ENCODE measurements around the gene RELN. TPM values are rescaled to one million over a fixed set of nuclear protein-coding genes. Genes with fewer than 3 reads are reported as not detected.

Gene RELN
- total RNA-seq, 1 experiment from 2014 or later: 0.20 TPM

DNA sequence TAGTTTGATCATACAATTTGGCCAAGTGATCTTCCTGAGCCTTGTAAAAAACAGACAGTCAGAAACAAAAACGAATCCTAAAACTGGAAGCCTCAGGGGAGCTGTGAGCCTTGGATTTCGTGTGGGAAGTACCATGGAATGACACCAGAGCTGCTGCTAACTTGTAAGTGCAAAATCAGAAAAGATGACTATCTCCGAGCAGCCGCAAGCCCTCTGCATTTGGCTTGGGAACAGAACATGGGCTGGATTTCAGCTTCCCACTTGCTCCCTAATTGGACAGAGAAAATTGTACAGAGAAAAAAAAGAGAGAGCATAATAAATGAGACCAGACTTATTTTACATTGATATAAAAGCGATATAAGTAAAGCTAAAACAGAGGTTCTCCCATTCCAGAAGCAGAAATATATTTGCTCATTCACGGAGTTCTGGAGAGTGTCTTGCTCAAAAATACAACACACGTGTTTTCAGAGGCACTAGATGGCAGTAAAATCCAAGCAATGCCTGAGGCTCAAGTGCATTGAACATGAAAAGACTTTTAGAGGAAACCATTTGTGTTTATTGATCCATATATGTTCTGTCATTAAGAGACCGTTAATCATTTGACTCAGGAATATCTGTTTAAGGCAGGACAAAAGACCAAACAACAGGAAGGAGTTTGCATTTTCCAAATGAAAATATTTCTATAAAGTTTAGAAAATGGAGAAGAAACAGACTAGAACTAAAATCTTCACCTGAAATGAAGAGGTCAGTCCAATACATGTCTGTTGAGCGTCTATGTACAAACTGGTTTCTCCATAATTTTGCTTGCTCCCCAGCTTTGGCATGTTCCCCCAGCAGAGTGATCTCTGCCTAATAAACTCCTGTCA, 465.2 kb downstream of the RELN start:
- H3K27ac Mint-ChIP-seq: no peak overlapping the region
- CTCF ChIA-PET: no interaction called here
- no peak overlapping the region for H3K4me3 Mint-ChIP-seq
- no peaks in the 10 kb centered on the region for H3K9me3 Mint-ChIP-seq
- H3K27me3 Mint-ChIP-seq (ENCODE audit: low read depth): no peaks in the 10 kb centered on the region
- no peaks in the 10 kb centered on the region for H3K36me3 Mint-ChIP-seq
- TF ChIP-seq SMAD3 (CRISPR knock-in tag; IDR thresholded peaks at IDR 0.05; ENCODE audit: borderline replicate concordance) (no peak), RORB (CRISPR knock-in tag; IDR thresholded peaks at IDR 0.05) (no peak), MXD4 (CRISPR knock-in tag; IDR thresholded peaks at IDR 0.05; ENCODE audit: borderline replicate concordance) (no peak), IRF2 (CRISPR knock-in tag; IDR thresholded peaks at IDR 0.05; ENCODE audit: borderline replicate concordance, low read depth) (no peak), ZNF232 (CRISPR knock-in tag; IDR thresholded peaks at IDR 0.05) (no peak), ZNF416 (CRISPR knock-in tag; IDR thresholded peaks at IDR 0.05) (no peak), TP53 (CRISPR knock-in tag; IDR thresholded peaks at IDR 0.05) (no peak), OVOL2 (CRISPR knock-in tag; IDR thresholded peaks at IDR 0.05; ENCODE audit: borderline replicate concordance) (no peak)
- TF ChIP-seq, protein P1, sequence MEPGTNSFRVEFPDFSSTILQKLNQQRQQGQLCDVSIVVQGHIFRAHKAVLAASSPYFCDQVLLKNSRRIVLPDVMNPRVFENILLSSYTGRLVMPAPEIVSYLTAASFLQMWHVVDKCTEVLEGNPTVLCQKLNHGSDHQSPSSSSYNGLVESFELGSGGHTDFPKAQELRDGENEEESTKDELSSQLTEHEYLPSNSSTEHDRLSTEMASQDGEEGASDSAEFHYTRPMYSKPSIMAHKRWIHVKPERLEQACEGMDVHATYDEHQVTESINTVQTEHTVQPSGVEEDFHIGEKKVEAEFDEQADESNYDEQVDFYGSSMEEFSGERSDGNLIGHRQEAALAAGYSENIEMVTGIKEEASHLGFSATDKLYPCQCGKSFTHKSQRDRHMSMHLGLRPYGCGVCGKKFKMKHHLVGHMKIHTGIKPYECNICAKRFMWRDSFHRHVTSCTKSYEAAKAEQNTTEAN (CRISPR knock-in tag; IDR thresholded peaks at IDR 0.05): no peak
- peak; percentile 60 for ATAC-seq
- H3K4me1 Mint-ChIP-seq: peaks cover 4% of the 10 kb centered on the region; the same call in 1 of the 2 replicates
- POLR2A ChIA-PET: no interaction called here
- no peak for DNase-seq (ENCODE audit: low spot score)

DNA sequence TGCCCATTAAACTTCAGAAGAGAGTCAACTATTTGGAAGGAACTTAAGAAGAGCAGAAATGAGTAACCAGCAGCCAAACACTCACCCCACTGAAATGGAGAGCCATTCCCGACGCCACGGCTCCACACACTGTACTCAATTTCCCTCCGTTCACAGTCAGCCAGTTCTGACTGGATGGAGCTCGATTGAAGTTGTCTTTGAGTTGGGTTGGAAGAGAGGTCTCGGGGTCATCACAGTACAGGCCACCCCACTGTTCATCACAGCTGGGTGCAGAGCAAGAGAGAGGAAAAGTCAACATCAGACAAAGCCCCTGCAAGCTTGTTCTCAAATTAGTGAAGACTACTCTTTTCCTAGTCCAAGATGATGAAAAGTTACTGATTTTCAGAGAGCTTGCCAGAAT, 467.5 kb downstream of the RELN start:
- Mint-ChIP-seq H3K36me3 (no peaks in the 10 kb centered on the region), H3K27ac (no peak overlapping the region), H3K4me1 (peaks cover 4% of the 10 kb centered on the region; the same call in 1 of the 2 replicates), H3K9me3 (no peaks in the 10 kb centered on the region), H3K4me3 (no peak overlapping the region), H3K27me3 (ENCODE audit: low read depth) (no peaks in the 10 kb centered on the region)
- DNase-seq (ENCODE audit: low spot score) (peak; percentile 20), ATAC-seq (peak; percentile 61)
- TF ChIP-seq ZNF219 (CRISPR knock-in tag; IDR thresholded peaks at IDR 0.05; ENCODE audit: borderline replicate concordance) (no peak), GABPB1 (CRISPR knock-in tag; IDR thresholded peaks at IDR 0.05) (no peak), CBFB (CRISPR knock-in tag; IDR thresholded peaks at IDR 0.05; ENCODE audit: low read depth) (no peak), SOX15 (CRISPR knock-in tag; IDR thresholded peaks at IDR 0.05) (no peak), ELF4 (CRISPR knock-in tag; IDR thresholded peaks at IDR 0.05; ENCODE audit: low read depth) (no peak), TEAD1 (CRISPR knock-in tag; IDR thresholded peaks at IDR 0.05) (no peak), JUN (CRISPR knock-in tag; IDR thresholded peaks at IDR 0.05) (no peak)
- TF ChIP-seq, protein P2, sequence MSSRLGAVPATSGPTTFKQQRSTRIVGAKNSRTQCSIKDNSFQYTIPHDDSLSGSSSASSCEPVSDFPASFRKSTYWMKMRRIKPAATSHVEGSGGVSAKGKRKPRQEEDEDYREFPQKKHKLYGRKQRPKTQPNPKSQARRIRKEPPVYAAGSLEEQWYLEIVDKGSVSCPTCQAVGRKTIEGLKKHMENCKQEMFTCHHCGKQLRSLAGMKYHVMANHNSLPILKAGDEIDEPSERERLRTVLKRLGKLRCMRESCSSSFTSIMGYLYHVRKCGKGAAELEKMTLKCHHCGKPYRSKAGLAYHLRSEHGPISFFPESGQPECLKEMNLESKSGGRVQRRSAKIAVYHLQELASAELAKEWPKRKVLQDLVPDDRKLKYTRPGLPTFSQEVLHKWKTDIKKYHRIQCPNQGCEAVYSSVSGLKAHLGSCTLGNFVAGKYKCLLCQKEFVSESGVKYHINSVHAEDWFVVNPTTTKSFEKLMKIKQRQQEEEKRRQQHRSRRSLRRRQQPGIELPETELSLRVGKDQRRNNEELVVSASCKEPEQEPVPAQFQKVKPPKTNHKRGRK (CRISPR knock-in tag; IDR thresholded peaks at IDR 0.05; ENCODE audit: borderline replicate concordance): no peak
- TF ChIP-seq, protein P3, sequence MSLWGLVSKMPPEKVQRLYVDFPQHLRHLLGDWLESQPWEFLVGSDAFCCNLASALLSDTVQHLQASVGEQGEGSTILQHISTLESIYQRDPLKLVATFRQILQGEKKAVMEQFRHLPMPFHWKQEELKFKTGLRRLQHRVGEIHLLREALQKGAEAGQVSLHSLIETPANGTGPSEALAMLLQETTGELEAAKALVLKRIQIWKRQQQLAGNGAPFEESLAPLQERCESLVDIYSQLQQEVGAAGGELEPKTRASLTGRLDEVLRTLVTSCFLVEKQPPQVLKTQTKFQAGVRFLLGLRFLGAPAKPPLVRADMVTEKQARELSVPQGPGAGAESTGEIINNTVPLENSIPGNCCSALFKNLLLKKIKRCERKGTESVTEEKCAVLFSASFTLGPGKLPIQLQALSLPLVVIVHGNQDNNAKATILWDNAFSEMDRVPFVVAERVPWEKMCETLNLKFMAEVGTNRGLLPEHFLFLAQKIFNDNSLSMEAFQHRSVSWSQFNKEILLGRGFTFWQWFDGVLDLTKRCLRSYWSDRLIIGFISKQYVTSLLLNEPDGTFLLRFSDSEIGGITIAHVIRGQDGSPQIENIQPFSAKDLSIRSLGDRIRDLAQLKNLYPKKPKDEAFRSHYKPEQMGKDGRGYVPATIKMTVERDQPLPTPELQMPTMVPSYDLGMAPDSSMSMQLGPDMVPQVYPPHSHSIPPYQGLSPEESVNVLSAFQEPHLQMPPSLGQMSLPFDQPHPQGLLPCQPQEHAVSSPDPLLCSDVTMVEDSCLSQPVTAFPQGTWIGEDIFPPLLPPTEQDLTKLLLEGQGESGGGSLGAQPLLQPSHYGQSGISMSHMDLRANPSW (CRISPR knock-in tag; conservative IDR thresholded peaks at IDR 0.05; ENCODE audit: low read depth): no peak
- TF ChIP-seq, protein P4, sequence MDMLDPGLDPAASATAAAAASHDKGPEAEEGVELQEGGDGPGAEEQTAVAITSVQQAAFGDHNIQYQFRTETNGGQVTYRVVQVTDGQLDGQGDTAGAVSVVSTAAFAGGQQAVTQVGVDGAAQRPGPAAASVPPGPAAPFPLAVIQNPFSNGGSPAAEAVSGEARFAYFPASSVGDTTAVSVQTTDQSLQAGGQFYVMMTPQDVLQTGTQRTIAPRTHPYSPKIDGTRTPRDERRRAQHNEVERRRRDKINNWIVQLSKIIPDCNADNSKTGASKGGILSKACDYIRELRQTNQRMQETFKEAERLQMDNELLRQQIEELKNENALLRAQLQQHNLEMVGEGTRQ (CRISPR knock-in tag; IDR thresholded peaks at IDR 0.05): no peak
- TF ChIP-seq, protein P5, sequence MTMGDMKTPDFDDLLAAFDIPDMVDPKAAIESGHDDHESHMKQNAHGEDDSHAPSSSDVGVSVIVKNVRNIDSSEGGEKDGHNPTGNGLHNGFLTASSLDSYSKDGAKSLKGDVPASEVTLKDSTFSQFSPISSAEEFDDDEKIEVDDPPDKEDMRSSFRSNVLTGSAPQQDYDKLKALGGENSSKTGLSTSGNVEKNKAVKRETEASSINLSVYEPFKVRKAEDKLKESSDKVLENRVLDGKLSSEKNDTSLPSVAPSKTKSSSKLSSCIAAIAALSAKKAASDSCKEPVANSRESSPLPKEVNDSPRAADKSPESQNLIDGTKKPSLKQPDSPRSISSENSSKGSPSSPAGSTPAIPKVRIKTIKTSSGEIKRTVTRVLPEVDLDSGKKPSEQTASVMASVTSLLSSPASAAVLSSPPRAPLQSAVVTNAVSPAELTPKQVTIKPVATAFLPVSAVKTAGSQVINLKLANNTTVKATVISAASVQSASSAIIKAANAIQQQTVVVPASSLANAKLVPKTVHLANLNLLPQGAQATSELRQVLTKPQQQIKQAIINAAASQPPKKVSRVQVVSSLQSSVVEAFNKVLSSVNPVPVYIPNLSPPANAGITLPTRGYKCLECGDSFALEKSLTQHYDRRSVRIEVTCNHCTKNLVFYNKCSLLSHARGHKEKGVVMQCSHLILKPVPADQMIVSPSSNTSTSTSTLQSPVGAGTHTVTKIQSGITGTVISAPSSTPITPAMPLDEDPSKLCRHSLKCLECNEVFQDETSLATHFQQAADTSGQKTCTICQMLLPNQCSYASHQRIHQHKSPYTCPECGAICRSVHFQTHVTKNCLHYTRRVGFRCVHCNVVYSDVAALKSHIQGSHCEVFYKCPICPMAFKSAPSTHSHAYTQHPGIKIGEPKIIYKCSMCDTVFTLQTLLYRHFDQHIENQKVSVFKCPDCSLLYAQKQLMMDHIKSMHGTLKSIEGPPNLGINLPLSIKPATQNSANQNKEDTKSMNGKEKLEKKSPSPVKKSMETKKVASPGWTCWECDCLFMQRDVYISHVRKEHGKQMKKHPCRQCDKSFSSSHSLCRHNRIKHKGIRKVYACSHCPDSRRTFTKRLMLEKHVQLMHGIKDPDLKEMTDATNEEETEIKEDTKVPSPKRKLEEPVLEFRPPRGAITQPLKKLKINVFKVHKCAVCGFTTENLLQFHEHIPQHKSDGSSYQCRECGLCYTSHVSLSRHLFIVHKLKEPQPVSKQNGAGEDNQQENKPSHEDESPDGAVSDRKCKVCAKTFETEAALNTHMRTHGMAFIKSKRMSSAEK (CRISPR knock-in tag; IDR thresholded peaks at IDR 0.05; ENCODE audit: borderline replicate concordance): no peak
- ChIA-PET CTCF (interaction anchor here (0.7 to 1.1 kb wide), 2 partner anchors 12 to 75 kb away, joined by 3 read pairs; no protein-coding TSS in a partner anchor), POLR2A (no interaction called here)
